ENCODE measurements around the gene GLS. TPM values are rescaled to one million over a fixed set of nuclear protein-coding genes. Genes with fewer than 3 reads are reported as not detected.

GLS gene
- total and polyA plus RNA-seq, 9 of the 15 experiments (the other 6 are each of a cell fraction or from before 2014, with no cell fraction given) = 13.7 to 77.5 (median 48.2) TPM

DNA sequence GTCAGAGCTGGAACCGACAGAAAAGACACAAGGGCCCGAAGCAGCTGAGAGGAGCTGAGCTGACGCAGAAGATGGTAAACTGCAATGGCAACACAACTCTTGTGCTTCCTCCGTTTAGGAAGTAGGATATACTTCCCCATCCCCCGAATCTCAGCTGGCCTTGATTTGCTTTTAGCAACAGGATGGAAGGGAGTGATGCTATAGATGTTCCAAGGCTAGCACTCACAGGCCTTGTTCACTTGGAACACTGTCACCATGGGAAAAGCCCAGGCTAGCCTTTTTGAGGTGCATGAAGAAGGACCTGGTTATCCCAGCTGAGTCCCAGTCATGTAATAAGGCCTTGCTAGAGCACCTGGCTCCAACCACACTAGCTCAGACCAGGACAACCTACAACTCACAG is 107.3 kb downstream of the GLS start (continued):
- TF ChIP-seq, protein P1, sequence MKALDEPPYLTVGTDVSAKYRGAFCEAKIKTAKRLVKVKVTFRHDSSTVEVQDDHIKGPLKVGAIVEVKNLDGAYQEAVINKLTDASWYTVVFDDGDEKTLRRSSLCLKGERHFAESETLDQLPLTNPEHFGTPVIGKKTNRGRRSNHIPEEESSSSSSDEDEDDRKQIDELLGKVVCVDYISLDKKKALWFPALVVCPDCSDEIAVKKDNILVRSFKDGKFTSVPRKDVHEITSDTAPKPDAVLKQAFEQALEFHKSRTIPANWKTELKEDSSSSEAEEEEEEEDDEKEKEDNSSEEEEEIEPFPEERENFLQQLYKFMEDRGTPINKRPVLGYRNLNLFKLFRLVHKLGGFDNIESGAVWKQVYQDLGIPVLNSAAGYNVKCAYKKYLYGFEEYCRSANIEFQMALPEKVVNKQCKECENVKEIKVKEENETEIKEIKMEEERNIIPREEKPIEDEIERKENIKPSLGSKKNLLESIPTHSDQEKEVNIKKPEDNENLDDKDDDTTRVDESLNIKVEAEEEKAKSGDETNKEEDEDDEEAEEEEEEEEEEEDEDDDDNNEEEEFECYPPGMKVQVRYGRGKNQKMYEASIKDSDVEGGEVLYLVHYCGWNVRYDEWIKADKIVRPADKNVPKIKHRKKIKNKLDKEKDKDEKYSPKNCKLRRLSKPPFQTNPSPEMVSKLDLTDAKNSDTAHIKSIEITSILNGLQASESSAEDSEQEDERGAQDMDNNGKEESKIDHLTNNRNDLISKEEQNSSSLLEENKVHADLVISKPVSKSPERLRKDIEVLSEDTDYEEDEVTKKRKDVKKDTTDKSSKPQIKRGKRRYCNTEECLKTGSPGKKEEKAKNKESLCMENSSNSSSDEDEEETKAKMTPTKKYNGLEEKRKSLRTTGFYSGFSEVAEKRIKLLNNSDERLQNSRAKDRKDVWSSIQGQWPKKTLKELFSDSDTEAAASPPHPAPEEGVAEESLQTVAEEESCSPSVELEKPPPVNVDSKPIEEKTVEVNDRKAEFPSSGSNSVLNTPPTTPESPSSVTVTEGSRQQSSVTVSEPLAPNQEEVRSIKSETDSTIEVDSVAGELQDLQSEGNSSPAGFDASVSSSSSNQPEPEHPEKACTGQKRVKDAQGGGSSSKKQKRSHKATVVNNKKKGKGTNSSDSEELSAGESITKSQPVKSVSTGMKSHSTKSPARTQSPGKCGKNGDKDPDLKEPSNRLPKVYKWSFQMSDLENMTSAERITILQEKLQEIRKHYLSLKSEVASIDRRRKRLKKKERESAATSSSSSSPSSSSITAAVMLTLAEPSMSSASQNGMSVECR (CRISPR knock-in tag; IDR thresholded peaks at IDR 0.05) = no peak
- no peak for TF ChIP-seq MTF1 (CRISPR knock-in tag; IDR thresholded peaks at IDR 0.05; ENCODE audit: borderline replicate concordance)
- TF ChIP-seq, protein P2, sequence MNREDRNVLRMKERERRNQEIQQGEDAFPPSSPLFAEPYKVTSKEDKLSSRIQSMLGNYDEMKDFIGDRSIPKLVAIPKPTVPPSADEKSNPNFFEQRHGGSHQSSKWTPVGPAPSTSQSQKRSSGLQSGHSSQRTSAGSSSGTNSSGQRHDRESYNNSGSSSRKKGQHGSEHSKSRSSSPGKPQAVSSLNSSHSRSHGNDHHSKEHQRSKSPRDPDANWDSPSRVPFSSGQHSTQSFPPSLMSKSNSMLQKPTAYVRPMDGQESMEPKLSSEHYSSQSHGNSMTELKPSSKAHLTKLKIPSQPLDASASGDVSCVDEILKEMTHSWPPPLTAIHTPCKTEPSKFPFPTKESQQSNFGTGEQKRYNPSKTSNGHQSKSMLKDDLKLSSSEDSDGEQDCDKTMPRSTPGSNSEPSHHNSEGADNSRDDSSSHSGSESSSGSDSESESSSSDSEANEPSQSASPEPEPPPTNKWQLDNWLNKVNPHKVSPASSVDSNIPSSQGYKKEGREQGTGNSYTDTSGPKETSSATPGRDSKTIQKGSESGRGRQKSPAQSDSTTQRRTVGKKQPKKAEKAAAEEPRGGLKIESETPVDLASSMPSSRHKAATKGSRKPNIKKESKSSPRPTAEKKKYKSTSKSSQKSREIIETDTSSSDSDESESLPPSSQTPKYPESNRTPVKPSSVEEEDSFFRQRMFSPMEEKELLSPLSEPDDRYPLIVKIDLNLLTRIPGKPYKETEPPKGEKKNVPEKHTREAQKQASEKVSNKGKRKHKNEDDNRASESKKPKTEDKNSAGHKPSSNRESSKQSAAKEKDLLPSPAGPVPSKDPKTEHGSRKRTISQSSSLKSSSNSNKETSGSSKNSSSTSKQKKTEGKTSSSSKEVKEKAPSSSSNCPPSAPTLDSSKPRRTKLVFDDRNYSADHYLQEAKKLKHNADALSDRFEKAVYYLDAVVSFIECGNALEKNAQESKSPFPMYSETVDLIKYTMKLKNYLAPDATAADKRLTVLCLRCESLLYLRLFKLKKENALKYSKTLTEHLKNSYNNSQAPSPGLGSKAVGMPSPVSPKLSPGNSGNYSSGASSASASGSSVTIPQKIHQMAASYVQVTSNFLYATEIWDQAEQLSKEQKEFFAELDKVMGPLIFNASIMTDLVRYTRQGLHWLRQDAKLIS (CRISPR knock-in tag; IDR thresholded peaks at IDR 0.05) = no peak

Data from K562 (cell line).